EL (cell line): ENCODE measurements around the gene CABP2.

Source experiments
- DNase-seq: peaks from one replicate; pipeline ENCODE4 v3.0.0-alpha.2; 2016

CABP2 gene

GRCh38 chr11:67507242-67507863, 15.9 kb downstream of the CABP2 start:
- DNase-seq = no peak

- DNase-seq = no peak
Measured at GRCh38 chr11:67506426-67507051, 16.7 kb downstream of the CABP2 start.

- DNase-seq = peak; percentile 95
Measured at GRCh38 chr11:67505605-67506396, 17.4 kb downstream of the CABP2 start.

GRCh38 chr11:67504950-67505581, 18.2 kb downstream of the CABP2 start, which contains the start of gene PITPNM1:
Gene PITPNM1 (minus strand): TSS chr11:67505363. CDS start chr11:67504180, 1,183 bp downstream.
- peak; percentile 72 for DNase-seq

GRCh38 chr11:67504005-67504949, 19.0 kb downstream of the CABP2 start:
- DNase-seq = peak; percentile 52

GRCh38 chr11:67503119-67504004, 19.9 kb downstream of the CABP2 start:
- DNase-seq = no peak

- DNase-seq = no peak
Measured at GRCh38 chr11:67502328-67502979, 20.8 kb downstream of the CABP2 start.

GRCh38 chr11:67501854-67502253, 21.4 kb downstream of the CABP2 start:
- no peak for DNase-seq

GRCh38 chr11:67500831-67501715, 22.2 kb downstream of the CABP2 start:
- no peak for DNase-seq

GRCh38 chr11:67500484-67500821, 22.8 kb downstream of the CABP2 start:
- DNase-seq = no peak

- DNase-seq = no peak
Measured at GRCh38 chr11:67499808-67500483, 23.3 kb downstream of the CABP2 start.

- DNase-seq = no peak
Measured at GRCh38 chr11:67498544-67498972, 24.7 kb downstream of the CABP2 start.

- no peak for DNase-seq
Measured at GRCh38 chr11:67497656-67498291, 25.5 kb downstream of the CABP2 start.

GRCh38 chr11:67496113-67496512, 27.1 kb downstream of the CABP2 start:
- no peak for DNase-seq

- DNase-seq = no peak
Measured at GRCh38 chr11:67495234-67496005, 27.8 kb downstream of the CABP2 start.

- no peak for DNase-seq
Measured at GRCh38 chr11:67494371-67495233, 28.6 kb downstream of the CABP2 start.
